ENCODE results near the gene LSMEM2. TPM values are rescaled to one million over a fixed set of nuclear protein-coding genes. Genes with fewer than 3 reads are reported as not detected.

LSMEM2 gene
- total and polyA plus RNA-seq, 9 of the 15 experiments (the other 6 are each of a cell fraction or from before 2014, with no cell fraction given) = not detected

GRCh38 chr3:50246517-50246954 lies 32.4 kb upstream of the LSMEM2 start (continued):
- no peak for TF ChIP-seq NELFE (IDR thresholded peaks at IDR 0.05; ENCODE audit: insufficient read depth, insufficient read length)
- no peak for TF ChIP-seq GMEB1 (CRISPR knock-in tag; IDR thresholded peaks at IDR 0.05)
- TF ChIP-seq RBM39 (optimal IDR thresholded peaks at IDR 0.05; ENCODE audit: low read depth, low read length) = no peak
- TF ChIP-seq IFI16 (CRISPR knock-in tag; IDR thresholded peaks at IDR 0.05) = no peak
- TF ChIP-seq ZNF143 (CRISPR knock-in tag; IDR thresholded peaks at IDR 0.05) = no peak
- no peak for TF ChIP-seq TAF7 (tag; IDR thresholded peaks at IDR 0.05)
- TF ChIP-seq ZZZ3 (IDR thresholded peaks at IDR 0.05) = no peak
- no peak for TF ChIP-seq LCOR (CRISPR knock-in tag; IDR thresholded peaks at IDR 0.05)
- TF ChIP-seq TRIM25 (IDR thresholded peaks at IDR 0.05; ENCODE audit: borderline replicate concordance) = no peak
- TF ChIP-seq OTX1 (CRISPR knock-in tag; IDR thresholded peaks at IDR 0.05) = no peak
- no peak for TF ChIP-seq ZNF707 (CRISPR knock-in tag; conservative IDR thresholded peaks at IDR 0.05)
- no peak for TF ChIP-seq EHMT2 (IDR thresholded peaks at IDR 0.05)
- TF ChIP-seq EWSR1 (IDR thresholded peaks at IDR 0.05; ENCODE audit: borderline replicate concordance, low read depth, partially characterized antibody) = no peak
- no peak for TF ChIP-seq ILK (tag; IDR thresholded peaks at IDR 0.05; ENCODE audit: borderline replicate concordance, low read depth)
- TF ChIP-seq CBX1 (IDR thresholded peaks at IDR 0.05; ENCODE audit: low read depth) = no peak
- no peak for TF ChIP-seq ZNF175 (CRISPR knock-in tag; IDR thresholded peaks at IDR 0.05; ENCODE audit: low read depth)
- TF ChIP-seq MBD2 (IDR thresholded peaks at IDR 0.05; ENCODE audit: borderline replicate concordance, low read depth) = no peak
- TF ChIP-seq HNRNPL (IDR thresholded peaks at IDR 0.05; ENCODE audit: low read depth, low read length) = no peak
- no peak for TF ChIP-seq SMAD2 (IDR thresholded peaks at IDR 0.05; ENCODE audit: low read depth, low read length)
- no peak for TF ChIP-seq CREB5 (CRISPR knock-in tag; IDR thresholded peaks at IDR 0.05)
- no peak for TF ChIP-seq NFIC (IDR thresholded peaks at IDR 0.05)
- TF ChIP-seq SRSF1 (IDR thresholded peaks at IDR 0.05; ENCODE audit: low read depth, low read length) = no peak
- no peak for TF ChIP-seq NR3C1 (CRISPR knock-in tag; IDR thresholded peaks at IDR 0.05)
- TF ChIP-seq RFX7 (CRISPR knock-in tag; IDR thresholded peaks at IDR 0.05) = no peak
- no peak for TF ChIP-seq POLR3A (IDR thresholded peaks at IDR 0.05; ENCODE audit: borderline replicate concordance, extremely low read depth, insufficient read depth, insufficient read length)
- no peak for TF ChIP-seq ARID2 (IDR thresholded peaks at IDR 0.05)
- no peak for TF ChIP-seq MEF2D (tag; conservative IDR thresholded peaks at IDR 0.05; ENCODE audit: low read depth)
- TF ChIP-seq ILF3 (IDR thresholded peaks at IDR 0.05; ENCODE audit: borderline replicate concordance) = no peak
